GM12891 (cell line): Measurements from ENCODE around the gene ZSCAN1.

Source experiments
- DNase-seq: peaks from one replicate; pipeline ENCODE4 v3.0.0; 2011; ENCODE audit warnings: low spot score; ENCODE audit not compliant: insufficient read length
- FAIRE-seq: peaks from 2 replicates; lab custom pipeline; 2011; peaks lifted over from hg19 to GRCh38; lab: Jason Lieb, UNC
- PAX5 ChIP-seq: IDR thresholded peaks from 2 replicates; pipeline ENCODE4 v1.6.1; 2011; ENCODE audit warnings: low read length, moderate library complexity, mild to moderate bottlenecking; ENCODE audit not compliant: insufficient read depth, severe bottlenecking
- POLR2A ChIP-seq: IDR thresholded peaks from 2 replicates; pipeline ENCODE4 v1.6.1; 2011; ENCODE audit warnings: low read depth, low read length, control low read depth
- POLR2AphosphoS5 ChIP-seq: IDR thresholded peaks from 2 replicates; pipeline ENCODE4 v1.6.1; 2011; ENCODE audit warnings: low read depth, low read length, control low read depth
- POU2F2 ChIP-seq: IDR thresholded peaks from 2 replicates; pipeline ENCODE4 v1.6.1; 2011; ENCODE audit warnings: low read depth, mild to moderate bottlenecking, control low read depth, low read length, moderate library complexity
- SPI1 ChIP-seq: IDR thresholded peaks from 2 replicates; pipeline ENCODE4 v1.6.1; 2011; ENCODE audit warnings: low read depth, low read length, control low read depth
- TAF1 ChIP-seq: IDR thresholded peaks from 2 replicates; pipeline ENCODE4 v1.6.1; 2011; ENCODE audit warnings: low read depth, low read length, control low read depth

ZSCAN1 gene

GRCh38 chr19:58063712-58064111, 29.9 kb downstream of the ZSCAN1 start:
- no peak for FAIRE-seq
- no peak for TF ChIP-seq POLR2AphosphoS5
- no peak for TF ChIP-seq TAF1
- no peak for TF ChIP-seq SPI1
- TF ChIP-seq PAX5, result no peak
- no peak for TF ChIP-seq POLR2A
- no peak for TF ChIP-seq POU2F2

GRCh38 chr19:58067240-58067912, 33.6 kb downstream of the ZSCAN1 start:
- FAIRE-seq (no peak), DNase-seq (no peak)
- TF ChIP-seq PAX5 (no peak), POU2F2 (no peak), TAF1 (no peak), SPI1 (no peak), POLR2AphosphoS5 (no peak), POLR2A (no peak)

More at GRCh38 chr19:58063712-58064111, 29.9 kb downstream of the ZSCAN1 start:
- DNase-seq, result no peak

- FAIRE-seq (no peak), DNase-seq (no peak)
- no peak for TF ChIP-seq SPI1
- TF ChIP-seq POLR2A, result no peak
- TF ChIP-seq PAX5, result no peak
- TF ChIP-seq TAF1, result no peak
- no peak for TF ChIP-seq POLR2AphosphoS5
- no peak for TF ChIP-seq POU2F2
Measured at GRCh38 chr19:58079792-58080191, 46.0 kb downstream of the ZSCAN1 start.

- no peak for DNase-seq
- no peak for TF ChIP-seq POLR2AphosphoS5
- FAIRE-seq, result no peak
Measured at GRCh38 chr19:58083021-58083420, 49.2 kb downstream of the ZSCAN1 start.

GRCh38 chr19:58084596-58085347, 50.9 kb downstream of the ZSCAN1 start:
- TF ChIP-seq POU2F2 (no peak), PAX5 (no peak), POLR2A (no peak), POLR2AphosphoS5 (no peak), SPI1 (no peak), TAF1 (no peak)
- FAIRE-seq (no peak), DNase-seq (no peak)

GRCh38 chr19:58085348-58085875, 51.6 kb downstream of the ZSCAN1 start:
- FAIRE-seq (no peak), DNase-seq (no peak)
- TF ChIP-seq POLR2AphosphoS5, result no peak
- no peak for TF ChIP-seq PAX5
- TF ChIP-seq POU2F2, result no peak
- TF ChIP-seq TAF1, result no peak
- no peak for TF ChIP-seq SPI1
- TF ChIP-seq POLR2A, result no peak

- FAIRE-seq (no peak), DNase-seq (no peak)
- TF ChIP-seq SPI1 (no peak), POU2F2 (no peak), POLR2A (no peak), POLR2AphosphoS5 (no peak), TAF1 (no peak), PAX5 (no peak)
Measured at GRCh38 chr19:58086825-58087710, 53.2 kb downstream of the ZSCAN1 start.

- no peak for DNase-seq
- no peak for TF ChIP-seq POLR2A
- no peak for TF ChIP-seq POU2F2
- no peak for TF ChIP-seq SPI1
- TF ChIP-seq PAX5, result no peak
- TF ChIP-seq TAF1, result no peak
- no peak for TF ChIP-seq POLR2AphosphoS5
- no peak for FAIRE-seq
Measured at GRCh38 chr19:58088521-58089052, 54.8 kb downstream of the ZSCAN1 start.

GRCh38 chr19:58089846-58090245, 56.0 kb downstream of the ZSCAN1 start:
- TF ChIP-seq PAX5 (no peak), POU2F2 (no peak), SPI1 (no peak), POLR2AphosphoS5 (no peak), POLR2A (no peak), TAF1 (no peak)
- FAIRE-seq (no peak), DNase-seq (no peak)
